RWPE1 (cell line): ENCODE measurements around the gene SLC24A3.

Experiments used
- CTCF ChIA-PET: fragments of 350-600 bp; sonication (Branson Sonifier 250); formaldehyde crosslinking; extraction: SDS; loops from one replicate; lab custom pipeline; 2021; lab: Yijun Ruan, JAX
- POLR2A ChIA-PET: fragments of 400-600 bp; formaldehyde crosslinking; extraction: SDS; loops from one replicate; lab custom pipeline; 2020; ENCODE audit warnings: antibody characterized with exemption; ENCODE audit not compliant: low non-redundant PET; lab: Yijun Ruan, JAX
- DNase-seq: peaks from one replicate; pipeline ENCODE4 v3.0.0; 2012; ENCODE audit warnings: low spot score
- H3K27ac ChIP-seq: fragments of 450-650 bp; 2 replicates; pipeline ENCODE4 v1.5.1; 2017
- TF ChIP-seq, protein P1 (sequence below): fragments of 450-650 bp; conservative IDR thresholded peaks from 2 replicates; pipeline ENCODE4 v1.5.1; 2017; ENCODE audit warnings: low read depth, mild to moderate bottlenecking

SLC24A3 gene

DNA sequence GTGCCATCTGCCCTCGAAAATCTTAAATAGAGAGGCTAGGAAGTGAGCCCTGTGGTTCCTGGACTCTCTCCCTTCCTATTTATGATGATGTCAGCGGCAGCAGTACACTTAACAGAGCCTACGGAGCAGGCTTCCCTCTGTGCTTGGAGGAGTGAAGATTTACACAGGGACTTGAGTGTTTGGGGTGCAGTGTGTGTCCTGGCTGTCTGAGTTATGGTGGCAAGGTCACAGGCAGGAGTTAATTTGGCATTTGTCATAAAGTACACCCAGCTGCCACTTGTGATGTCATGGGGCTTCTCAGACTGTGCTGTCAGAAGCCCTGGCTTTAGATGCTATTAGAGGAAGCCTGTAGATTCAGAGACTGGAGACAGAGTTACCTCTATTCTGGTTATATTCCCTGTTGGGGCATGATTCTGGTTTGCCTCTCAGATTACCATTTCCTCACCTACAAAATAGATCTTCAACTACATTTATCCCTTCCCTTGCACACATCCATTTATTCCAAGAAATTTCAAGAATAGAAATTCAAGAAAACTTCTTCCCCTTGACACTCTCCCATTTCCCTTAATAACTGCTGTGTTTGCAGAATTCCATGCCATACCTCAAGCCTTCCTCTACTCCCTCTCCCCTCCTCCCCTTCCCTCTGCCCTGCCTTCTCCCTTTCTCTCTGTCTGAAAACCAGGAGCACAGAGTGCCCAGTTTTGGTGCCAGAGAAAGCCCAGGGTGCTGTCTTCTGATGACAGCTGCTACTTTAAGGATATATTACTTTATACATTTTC lies 72.1 kb downstream of the SLC24A3 start:
- no peak for DNase-seq
- POLR2A ChIA-PET: no interaction called here
- CTCF ChIA-PET: interaction anchor here (0.7 kb wide), 1 partner anchor 300 kb away, joined by 7 read pairs; no protein-coding TSS in a partner anchor
- TF ChIP-seq, protein P1, sequence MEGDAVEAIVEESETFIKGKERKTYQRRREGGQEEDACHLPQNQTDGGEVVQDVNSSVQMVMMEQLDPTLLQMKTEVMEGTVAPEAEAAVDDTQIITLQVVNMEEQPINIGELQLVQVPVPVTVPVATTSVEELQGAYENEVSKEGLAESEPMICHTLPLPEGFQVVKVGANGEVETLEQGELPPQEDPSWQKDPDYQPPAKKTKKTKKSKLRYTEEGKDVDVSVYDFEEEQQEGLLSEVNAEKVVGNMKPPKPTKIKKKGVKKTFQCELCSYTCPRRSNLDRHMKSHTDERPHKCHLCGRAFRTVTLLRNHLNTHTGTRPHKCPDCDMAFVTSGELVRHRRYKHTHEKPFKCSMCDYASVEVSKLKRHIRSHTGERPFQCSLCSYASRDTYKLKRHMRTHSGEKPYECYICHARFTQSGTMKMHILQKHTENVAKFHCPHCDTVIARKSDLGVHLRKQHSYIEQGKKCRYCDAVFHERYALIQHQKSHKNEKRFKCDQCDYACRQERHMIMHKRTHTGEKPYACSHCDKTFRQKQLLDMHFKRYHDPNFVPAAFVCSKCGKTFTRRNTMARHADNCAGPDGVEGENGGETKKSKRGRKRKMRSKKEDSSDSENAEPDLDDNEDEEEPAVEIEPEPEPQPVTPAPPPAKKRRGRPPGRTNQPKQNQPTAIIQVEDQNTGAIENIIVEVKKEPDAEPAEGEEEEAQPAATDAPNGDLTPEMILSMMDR: no peak
- no peak overlapping the region for H3K27ac ChIP-seq

GRCh38 chr20:19285436-19285835 lies 73.0 kb downstream of the SLC24A3 start:
- H3K27ac ChIP-seq: no peak overlapping the region
- DNase-seq: no peak
- TF ChIP-seq, protein P1: no peak
- CTCF ChIA-PET: interaction anchor here (0.7 kb wide), 1 partner anchor 299 kb away, joined by 7 read pairs; no protein-coding TSS in a partner anchor
- POLR2A ChIA-PET: no interaction called here

GRCh38 chr20:19288061-19288460 lies 75.6 kb downstream of the SLC24A3 start:
- no peak overlapping the region for H3K27ac ChIP-seq
- DNase-seq: no peak
- TF ChIP-seq, protein P1: no peak
- CTCF ChIA-PET: no interaction called here
- POLR2A ChIA-PET: no interaction called here

DNA sequence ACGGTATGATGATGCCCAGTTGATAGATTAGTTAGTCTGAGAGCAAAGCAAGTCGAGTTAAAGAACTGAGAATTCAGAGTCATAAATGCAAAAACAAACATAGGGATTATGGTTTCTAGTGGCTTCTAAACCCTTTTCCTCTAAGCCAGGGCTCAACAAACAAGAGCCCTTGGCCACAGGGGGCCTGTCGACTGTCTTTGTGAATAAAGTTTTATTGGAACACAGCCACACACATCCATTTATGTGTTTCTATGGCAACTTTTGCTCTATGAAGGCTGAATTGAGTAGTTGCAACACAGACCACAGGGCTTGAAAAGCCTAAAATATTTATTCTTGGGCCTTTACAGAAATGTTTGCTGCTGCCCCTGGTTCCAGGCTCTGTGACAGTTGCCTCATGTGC lies 76.2 kb downstream of the SLC24A3 start:
- TF ChIP-seq, protein P1: no peak
- H3K27ac ChIP-seq: no peak overlapping the region
- ChIA-PET CTCF (interaction anchor here (0.6 kb wide), 1 partner anchor 16 kb away, joined by 4 read pairs; no protein-coding TSS in a partner anchor), POLR2A (no interaction called here)
- DNase-seq: no peak

GRCh38 chr20:19289451-19289850 lies 77.0 kb downstream of the SLC24A3 start:
- POLR2A ChIA-PET: no interaction called here
- TF ChIP-seq, protein P1: no peak
- CTCF ChIA-PET: interaction anchor here (0.5 to 0.6 kb wide), 3 partner anchors 11 to 62 kb away, joined by 3 to 4 read pairs (median 4); no protein-coding TSS in a partner anchor
- H3K27ac ChIP-seq: no peak overlapping the region
- no peak for DNase-seq

DNA sequence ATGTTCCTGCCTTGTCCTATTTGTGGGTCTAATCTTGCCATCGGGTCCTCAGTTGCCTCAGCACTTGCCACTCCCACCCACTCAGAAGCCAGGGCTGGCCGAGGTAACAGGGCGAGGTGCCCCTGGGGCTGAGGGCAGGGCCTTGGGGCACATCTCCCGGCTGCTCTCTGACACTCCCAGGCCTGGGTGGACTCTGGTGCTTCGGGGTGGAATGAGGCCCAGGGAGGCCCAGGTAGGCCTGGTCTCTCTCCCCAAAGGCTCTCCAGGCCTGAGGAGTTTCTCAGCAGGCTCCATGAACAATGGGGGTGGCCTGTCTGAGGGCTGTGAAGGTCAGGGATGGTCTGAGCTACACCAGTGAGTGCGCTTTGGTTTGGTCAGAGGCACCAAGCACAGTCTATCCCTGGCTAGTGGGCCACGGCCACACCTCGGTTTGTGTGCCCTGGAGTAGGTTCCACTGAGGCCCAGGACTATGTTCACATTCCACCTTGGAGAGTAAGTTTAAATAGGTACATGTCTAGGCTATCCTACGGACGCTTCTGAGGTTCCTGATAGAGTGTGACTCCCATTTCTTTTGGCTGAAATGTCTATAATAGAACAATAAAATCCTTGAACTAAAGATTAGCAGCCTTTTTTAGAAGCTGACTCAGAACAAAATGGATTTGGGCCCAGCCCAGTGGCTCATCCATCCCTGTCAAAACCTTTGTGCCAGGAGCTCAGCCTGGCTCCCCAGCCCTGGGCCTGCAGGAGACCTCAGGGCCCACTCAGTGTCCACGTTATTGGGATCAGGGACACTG lies 78.8 kb downstream of the SLC24A3 start:
- CTCF ChIA-PET: no interaction called here
- POLR2A ChIA-PET: no interaction called here
- no peak for DNase-seq
- TF ChIP-seq, protein P1: no peak
- no peak overlapping the region for H3K27ac ChIP-seq
